Keratinocyte (primary cell): ENCODE results near the gene SERINC1. TPM values are rescaled to one million over a fixed set of nuclear protein-coding genes. Genes with fewer than 3 reads are reported as not detected.
"Not testable (repeated sequence)": the region's sequence is repeated elsewhere in the genome, so short reads cannot be mapped to it uniquely, and the experiment has no call there.

Experiments used
- DNase-seq: peaks from one replicate; pipeline ENCODE4 v3.0.0-alpha.2; 2011; ENCODE audit warnings: low read depth, missing footprints, low spot score
- FAIRE-seq: peaks from 2 replicates; lab custom pipeline; 2011; peaks lifted over from hg19 to GRCh38; lab: Jason Lieb, UNC
- H2AFZ ChIP-seq: 2 replicates; pipeline ENCODE4 v1.6.0; 2012; ENCODE audit warnings: low read length, control low read depth, inconsistent platforms; ENCODE audit not compliant: control insufficient read depth
- H3K27ac ChIP-seq: 2 replicates; pipeline ENCODE4 v1.5.1; 2011; ENCODE audit warnings: low read length; ENCODE audit not compliant: control insufficient read depth, insufficient read depth
- H3K27me3 ChIP-seq: 3 replicates; pipeline ENCODE4 v1.6.0; 2011; ENCODE audit warnings: low read length; ENCODE audit not compliant: control insufficient read depth, insufficient read depth; ENCODE audit errors: extremely low read depth
- H3K36me3 ChIP-seq, 2 experiments: 2 replicates in 1 of 2; 3 replicates in 1 of 2; pipeline ENCODE4 v1.5.1; 2011; ENCODE audit warnings: low read length in 2 of 2, mild to moderate bottlenecking in 1 of 2; ENCODE audit not compliant: control insufficient read depth in 2 of 2, insufficient read depth in 2 of 2; ENCODE audit errors: extremely low read depth in 1 of 2
- H3K4me1 ChIP-seq: 3 replicates; pipeline ENCODE4 v1.5.1; 2011; ENCODE audit warnings: low read length; ENCODE audit not compliant: control insufficient read depth, insufficient read depth; ENCODE audit errors: extremely low read depth
- H3K4me2 ChIP-seq: 3 replicates; pipeline ENCODE4 v1.6.0; 2011; ENCODE audit warnings: low read depth, low read length; ENCODE audit not compliant: control insufficient read depth, insufficient read depth; ENCODE audit errors: extremely low read depth
- H3K4me3 ChIP-seq, 3 experiments: fragments of 200-600 bp in 1 of 3; sonication (generic) in 1 of 3; 2 replicates in 2 of 3; 3 replicates in 1 of 3; pipeline ENCODE4 v1.5.1; 2011 to 2016; ENCODE audit warnings: low read length in 3 of 3, mild to moderate bottlenecking in 3 of 3, control low read depth in 2 of 3, inconsistent platforms in 1 of 3, low read depth in 1 of 3, mixed read lengths in 1 of 3, mixed run types in 1 of 3, moderate library complexity in 1 of 3; ENCODE audit not compliant: control insufficient read depth in 2 of 3, insufficient read depth in 2 of 3; ENCODE audit errors: extremely low read depth in 1 of 3
- H3K79me2 ChIP-seq: 2 replicates; pipeline ENCODE4 v1.6.0; 2012; ENCODE audit warnings: low read length; ENCODE audit not compliant: control insufficient read depth, insufficient read depth
- H3K9ac ChIP-seq: 3 replicates; pipeline ENCODE4 v1.6.0; 2011; ENCODE audit warnings: low read length; ENCODE audit not compliant: control insufficient read depth, insufficient read depth; ENCODE audit errors: extremely low read depth
- H3K9me1 ChIP-seq: 3 replicates; pipeline ENCODE4 v1.6.0; 2011; ENCODE audit warnings: low read length; ENCODE audit not compliant: control insufficient read depth, insufficient read depth; ENCODE audit errors: extremely low read depth
- H3K9me3 ChIP-seq: 2 replicates; pipeline ENCODE4 v1.5.1; 2012; ENCODE audit warnings: low read depth, low read length; ENCODE audit not compliant: control insufficient read depth
- H4K20me1 ChIP-seq: 3 replicates; pipeline ENCODE4 v1.6.0; 2011; ENCODE audit warnings: low read length; ENCODE audit not compliant: control insufficient read depth, insufficient read depth; ENCODE audit errors: extremely low read depth
- CTCF ChIP-seq, 3 experiments: IDR thresholded peaks in 1 of 3; conservative IDR thresholded peaks in 1 of 3; optimal IDR thresholded peaks in 1 of 3; 2 replicates in 2 of 3; 3 replicates in 1 of 3; pipeline versions ENCODE3 to v1.5.1; 2011; ENCODE audit warnings: low read length in 3 of 3, mild to moderate bottlenecking in 3 of 3, moderate library complexity in 2 of 3, control low read depth in 1 of 3, inconsistent platforms in 1 of 3; ENCODE audit not compliant: insufficient read depth in 2 of 3; ENCODE audit errors: extremely low read depth in 1 of 3
- EZH2 ChIP-seq: IDR thresholded peaks from one replicate; pipeline ENCODE4 v1.6.1; 2012; ENCODE audit warnings: inconsistent platforms, mild to moderate bottlenecking, low read length, moderate library complexity
- dilution Hi-C: fragments of 300-500 bp; cut with MboI; formaldehyde crosslinking; loops from one replicate; pipeline ENCODE4 v1.7.0; 2020; ENCODE audit warnings: low sequenced_read_pairs; ENCODE audit not compliant: extremely low pct_ligation_motif_present
- polyA plus RNA-seq, 5 experiments: library from polyadenylated mRNA; depleted of rRNA in 3 of 5; stranded (reverse) in 3 of 5; stranded (forward) in 1 of 5; unstranded in 1 of 5; fragments of >200 nt; gene quantifications; 1 replicate in 1 of 5; 2 replicates in 3 of 5; 3 replicates in 1 of 5; pipeline versions ENCODE4 v1.2.1 to v1.2.3, GENCODE V29; 2011 to 2012; ENCODE audit warnings: missing spikeins in 2 of 5, low read depth in 1 of 5, low replicate concordance in 1 of 5

The SERINC1 gene
- polyA plus RNA-seq, 1 donor (not counting 4 experiments of a cell fraction or from before 2014, with no cell fraction given): 116 TPM

- no peaks in the 10 kb centered on the region for H4K20me1 ChIP-seq
- TF ChIP-seq CTCF (optimal IDR thresholded peaks at IDR 0.05 in 1 of 3, IDR thresholded peaks at IDR 0.05 in 1 of 3, conservative IDR thresholded peaks at IDR 0.05 in 1 of 3; ENCODE audit: extremely low read depth in 1 of 3, insufficient read depth in 2 of 3, low read length in 3 of 3) (no peak), EZH2 (no peak)
- H3K27me3 ChIP-seq: no peaks in the 10 kb centered on the region
- no peaks in the 10 kb centered on the region for H3K9me1 ChIP-seq
- peaks cover 0 to 3% of the 10 kb centered on the region in 2 experiments for H3K36me3 ChIP-seq
- peak overlapping the region; percentile 95 for H2AFZ ChIP-seq
- peak overlapping the region; percentile 100 for H3K9ac ChIP-seq
- H3K79me2 ChIP-seq: peaks cover 52% of the 10 kb centered on the region
- peaks cover 5% of the 10 kb centered on the region for H3K4me1 ChIP-seq
- H3K9me3 ChIP-seq: no peaks in the 10 kb centered on the region
- no peak for FAIRE-seq
- H3K4me3 ChIP-seq: peak overlapping the region; percentile 73 to 87 (median 79)
- dilution Hi-C loops: no loop called here
- peak overlapping the region; percentile 84 for H3K4me2 ChIP-seq
- H3K27ac ChIP-seq: peak overlapping the region; percentile 99
- no peak for DNase-seq
Observed at GRCh38 chr6:122472022-122472340, 374 bp upstream of the SERINC1 start.

- dilution Hi-C loops: no loop called here
- H3K9ac ChIP-seq: no peak overlapping the region
- peaks cover 87% of the 10 kb centered on the region for H3K79me2 ChIP-seq
- H3K4me2 ChIP-seq: no peak overlapping the region
- no peaks in the 10 kb centered on the region for H3K4me1 ChIP-seq
- H3K9me1 ChIP-seq: no peaks in the 10 kb centered on the region
- H3K27me3 ChIP-seq: no peaks in the 10 kb centered on the region
- no peak for FAIRE-seq
- no peak overlapping the region for H3K27ac ChIP-seq
- H3K36me3 ChIP-seq: peaks cover 2 to 3% of the 10 kb centered on the region in 2 experiments
- H3K9me3 ChIP-seq: no peaks in the 10 kb centered on the region
- no peak overlapping the region for H3K4me3 ChIP-seq
- H4K20me1 ChIP-seq: no peaks in the 10 kb centered on the region
- DNase-seq: no peak
- no peak overlapping the region for H2AFZ ChIP-seq
- TF ChIP-seq CTCF (optimal IDR thresholded peaks at IDR 0.05 in 1 of 3, IDR thresholded peaks at IDR 0.05 in 1 of 3, conservative IDR thresholded peaks at IDR 0.05 in 1 of 3; ENCODE audit: extremely low read depth in 1 of 3, insufficient read depth in 2 of 3, low read length in 3 of 3): no peak
- TF ChIP-seq EZH2: no peak
Observed at GRCh38 chr6:122461885-122462284, 9.7 kb downstream of the SERINC1 start.

- dilution Hi-C loops, H3K4me1 ChIP-seq, H3K4me2 ChIP-seq: not testable (repeated sequence)
Observed at GRCh38 chr6:122459865-122460416, 11.7 kb downstream of the SERINC1 start.

More at GRCh38 chr6:122459865-122460416, 11.7 kb downstream of the SERINC1 start:
- H3K9me3 ChIP-seq, H3K9me1 ChIP-seq, H3K27me3 ChIP-seq, H4K20me1 ChIP-seq, H3K27ac ChIP-seq, H3K4me3 ChIP-seq, H3K36me3 ChIP-seq, H3K9ac ChIP-seq, H2AFZ ChIP-seq, DNase-seq, FAIRE-seq: not testable (repeated sequence)
- peaks cover 69% of the 10 kb centered on the region for H3K79me2 ChIP-seq
